Esophagus (tissue), 2 donors: ENCODE data around the gene TRAPPC10. TPM values are rescaled to one million over a fixed set of nuclear protein-coding genes. Genes with fewer than 3 reads are reported as not detected.
"Not testable (repeated sequence)": the region's sequence is repeated elsewhere in the genome, so short reads cannot be mapped to it uniquely, and the experiment has no call there.

Source experiments
- H3K27ac ChIP-seq, 2 donors: one replicate each; pipeline ENCODE4 v1.5.1; 2013; ENCODE audit warnings: low read depth in 2 of 2, mild to moderate bottlenecking in 2 of 2, inconsistent platforms in 1 of 2, low read length in 1 of 2, moderate library complexity in 1 of 2
- H3K27me3 ChIP-seq, 2 donors: one replicate each; pipeline ENCODE4 v1.6.1; 2013; ENCODE audit warnings: low read length in 2 of 2, control low read depth in 1 of 2, mild to moderate bottlenecking in 1 of 2; ENCODE audit not compliant: insufficient read depth in 2 of 2, control insufficient read depth in 1 of 2
- H3K36me3 ChIP-seq, 2 donors: one replicate each; pipeline ENCODE4 v1.6.1; 2013; ENCODE audit warnings: low read length in 1 of 2; ENCODE audit not compliant: control insufficient read depth in 2 of 2, insufficient read depth in 2 of 2
- H3K4me1 ChIP-seq, 2 donors: one replicate each; pipeline ENCODE4 v1.6.1; 2013; ENCODE audit warnings: low read length in 1 of 2; ENCODE audit not compliant: control insufficient read depth in 2 of 2, insufficient read depth in 2 of 2
- H3K4me3 ChIP-seq, 2 donors: one replicate each; pipeline ENCODE4 v1.5.1; 2013; ENCODE audit warnings: low read length in 2 of 2, mild to moderate bottlenecking in 2 of 2, low read depth in 1 of 2, moderate library complexity in 1 of 2
- H3K9me3 ChIP-seq, 2 donors: one replicate each; pipeline ENCODE4 v1.6.1; 2013; ENCODE audit warnings: mild to moderate bottlenecking in 2 of 2, low read depth in 1 of 2, low read length in 1 of 2, moderate library complexity in 1 of 2; ENCODE audit not compliant: control insufficient read depth in 2 of 2, insufficient read depth in 1 of 2
- WGBS, 2 donors: extraction: QIAGEN DNeasy Blood & Tissue Kit; methylation state at CpG; one replicate each; pipeline ENCODE4 v1.1.7; 2013; 5-methylcytosine and 5-hydroxymethylcytosine counted together
- polyA plus RNA-seq, 2 donors: library from polyadenylated mRNA; stranded (reverse); fragments of 200-250 nt; gene quantifications; one replicate each; pipeline ENCODE4 v1.2.3, GENCODE V29; 2013
- donor health status: healthy with polysubstance abuse.
- donor health status: Bipolar disorder and iron deficiency.

The TRAPPC10 gene
- polyA plus RNA-seq, 2 donors, result 6.8 to 7.7 TPM

- H3K27ac ChIP-seq, H3K36me3 ChIP-seq, H3K4me1 ChIP-seq, H3K27me3 ChIP-seq, H3K4me3 ChIP-seq, H3K9me3 ChIP-seq: not testable (repeated sequence)
- WGBS, 2 donors, result no CpG with 5 or more reads among the region's 38 CpGs
These were observed 143.3 kb downstream of the TRAPPC10 start for GRCh38 chr21:44155231-44155993.

DNA sequence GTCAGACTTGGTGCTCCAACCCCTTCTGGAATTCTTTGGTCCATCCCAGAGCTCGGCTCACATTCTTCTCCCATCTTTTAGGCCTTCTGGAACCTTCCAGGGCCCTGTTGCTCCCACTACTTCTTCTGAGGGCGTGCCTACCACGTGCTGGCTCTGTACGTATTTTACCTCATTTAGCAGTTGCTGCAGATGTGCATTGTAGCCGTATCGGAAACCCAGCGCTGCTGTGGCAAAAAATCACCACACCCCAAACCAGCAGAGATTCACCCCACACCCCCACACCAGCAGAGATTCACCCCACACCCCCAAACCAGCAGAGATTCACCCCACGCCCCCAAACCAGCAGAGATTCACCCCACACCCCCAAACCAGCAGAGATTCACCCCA lies 143.9 kb downstream of the TRAPPC10 start:
- H3K36me3 ChIP-seq, H3K27ac ChIP-seq, H3K4me1 ChIP-seq, H3K9me3 ChIP-seq, H3K4me3 ChIP-seq, H3K27me3 ChIP-seq: not testable (repeated sequence)
- no CpG with 5 or more reads among the region's 8 CpGs for WGBS, 2 donors

Other genes with a start within 250 kb of the TRAPPC10 start
- 1,000 to 10,000 TPM; 3,514 to 5,149 TPM for gene CSTB, start 236.0 kb upstream of the TRAPPC10 start, polyA plus RNA-seq
- gene RRP1, start 222.7 kb upstream of the TRAPPC10 start, polyA plus RNA-seq, result 10 to 100 TPM; 21.0 to 22.5 TPM
- gene AGPAT3, start 147.1 kb upstream of the TRAPPC10 start, polyA plus RNA-seq, result 10 to 100 TPM; 15.3 to 18.6 TPM
- 1 to 10 TPM; 2.2 to 3.2 TPM for gene PWP2, start 95.1 kb downstream of the TRAPPC10 start, polyA plus RNA-seq
- gene GATD3, start 121.4 kb downstream of the TRAPPC10 start, polyA plus RNA-seq, result 1 to 10 TPM; 4.8 to 7.5 TPM
- 1 to 10 TPM; 2.6 to 3.7 TPM for gene ICOSLG, start 228.6 kb downstream of the TRAPPC10 start, polyA plus RNA-seq
- not detected for gene DNMT3L, start 249.6 kb downstream of the TRAPPC10 start, polyA plus RNA-seq